Psoas muscle (tissue), 8 donors: ENCODE data around the gene HIF3A. TPM values are rescaled to one million over a fixed set of nuclear protein-coding genes. Genes with fewer than 3 reads are reported as not detected.
A peak's percentile ranks its signal among the peaks of the same experiment; 100 is the strongest.
"Not testable (repeated sequence)": the region's sequence is repeated elsewhere in the genome, so short reads cannot be mapped to it uniquely, and the experiment has no call there.

ENCODE experiments used
- ATAC-seq, 4 donors: fragments of 200-7000 bp; cut with Tn5 transposase; one replicate each; pipeline ENCODE4 v1.9.1; 2020; ENCODE audit warnings: moderate library complexity in 3 of 4, mild to moderate bottlenecking in 2 of 4
- DNase-seq, 2 donors: peaks; one replicate each; pipeline ENCODE4 v3.0.0-alpha.2; 2020
- H3K27ac ChIP-seq: fragments of 200-600 bp; one replicate; pipeline ENCODE4 v1.8.0; 2022
- H3K27me3 ChIP-seq, 3 donors: fragments of 200-600 bp in 1 of 3; one replicate each; pipeline versions ENCODE4 v1.6.1 to v1.8.0; 2013 to 2022; ENCODE audit warnings: low read length in 2 of 3, mild to moderate bottlenecking in 2 of 3, moderate library complexity in 1 of 3; ENCODE audit not compliant: insufficient read depth in 3 of 3
- H3K36me3 ChIP-seq, 2 donors: fragments of 200-600 bp in 1 of 2; one replicate each; pipeline versions ENCODE4 v1.6.1 to v1.8.0; 2013 to 2022; ENCODE audit warnings: low read depth in 1 of 2, mild to moderate bottlenecking in 1 of 2, moderate library complexity in 1 of 2; ENCODE audit not compliant: insufficient read depth in 1 of 2
- H3K4me1 ChIP-seq: fragments of 200-600 bp; one replicate; pipeline ENCODE4 v1.8.0; 2022
- H3K4me3 ChIP-seq: fragments of 200-600 bp; one replicate; pipeline ENCODE4 v1.8.0; 2022; ENCODE audit warnings: mild to moderate bottlenecking
- H3K9me3 ChIP-seq: fragments of 200-600 bp; one replicate; pipeline ENCODE4 v1.8.0; 2022
- WGBS, 3 donors: extraction: QIAGEN DNeasy Blood & Tissue Kit; methylation state at CpG; one replicate each; pipeline versions ENCODE4 v1.1.6 to v1.1.7; 2013; 5-methylcytosine and 5-hydroxymethylcytosine counted together
- intact Hi-C, 2 donors: fragments of 100-400 bp; cut with DNase I; formaldehyde crosslinking; loops; one replicate each; pipeline versions ENCODE4 v1.11.0 to v1.14.2; 2022
- polyA plus RNA-seq, 3 donors: library from polyadenylated mRNA; stranded (reverse); fragments of 200-250 nt; gene quantifications; one replicate each; pipeline ENCODE4 v1.2.3, GENCODE V29; 2013
- total RNA-seq, 4 donors: library from RNA; stranded (reverse); fragmentation: NEBNext Ultra II Directional in 2 of 4; extraction: Animal tissue kit (Norgen Biotek cat#: 25700) in 2 of 4; gene quantifications; one replicate each; pipeline versions ENCODE4 v1.2.1 to v1.2.4, GENCODE V29; 2021 to 2023
- TF ChIP-seq, protein P1 (sequence below): fragments of 200-600 bp; IDR thresholded peaks from one replicate; pipeline ENCODE4 v1.8.0; 2022; ENCODE audit warnings: antibody characterized with exemption
- donor health status: healthy with polysubstance abuse.
- donor health status: DM: no; HTN: no; CAD: no; lungs with moderate emphysema.
- donor health status: Bipolar disorder and iron deficiency.
- donor health status: healthy.
- donor health status: DM: yes; HTN: yes; CAD: no.
- donor health status: DM: no; HTN: no; CAD: no.
- donor health status: DM: no; HTN: no; CAD: no.
- donor health status: DM: yes; HTN: yes; CAD: no.

The HIF3A gene
- total and polyA plus RNA-seq, 7 donors, result 1.6 to 20.4 (median 10.5) TPM

DNA sequence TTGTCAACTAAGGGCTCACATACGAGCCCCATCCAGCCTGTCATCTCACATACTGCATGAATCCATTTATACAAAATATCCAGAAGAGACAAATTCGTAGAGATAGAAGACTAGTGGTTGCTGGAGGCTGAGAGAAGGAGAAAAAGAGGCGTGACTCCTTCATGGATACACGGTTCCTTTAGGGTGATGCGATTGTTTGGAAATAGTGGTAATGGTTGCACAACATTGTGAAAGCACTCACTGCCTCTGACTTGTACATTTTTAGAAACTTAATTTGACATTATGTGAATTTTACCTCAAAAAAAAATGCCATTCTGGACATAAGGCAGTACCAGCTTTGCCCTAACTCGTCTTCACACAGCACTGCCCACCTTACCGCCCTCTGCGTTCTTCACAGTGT lies 40.0 kb upstream of the HIF3A start:
- TF ChIP-seq, protein P1, sequence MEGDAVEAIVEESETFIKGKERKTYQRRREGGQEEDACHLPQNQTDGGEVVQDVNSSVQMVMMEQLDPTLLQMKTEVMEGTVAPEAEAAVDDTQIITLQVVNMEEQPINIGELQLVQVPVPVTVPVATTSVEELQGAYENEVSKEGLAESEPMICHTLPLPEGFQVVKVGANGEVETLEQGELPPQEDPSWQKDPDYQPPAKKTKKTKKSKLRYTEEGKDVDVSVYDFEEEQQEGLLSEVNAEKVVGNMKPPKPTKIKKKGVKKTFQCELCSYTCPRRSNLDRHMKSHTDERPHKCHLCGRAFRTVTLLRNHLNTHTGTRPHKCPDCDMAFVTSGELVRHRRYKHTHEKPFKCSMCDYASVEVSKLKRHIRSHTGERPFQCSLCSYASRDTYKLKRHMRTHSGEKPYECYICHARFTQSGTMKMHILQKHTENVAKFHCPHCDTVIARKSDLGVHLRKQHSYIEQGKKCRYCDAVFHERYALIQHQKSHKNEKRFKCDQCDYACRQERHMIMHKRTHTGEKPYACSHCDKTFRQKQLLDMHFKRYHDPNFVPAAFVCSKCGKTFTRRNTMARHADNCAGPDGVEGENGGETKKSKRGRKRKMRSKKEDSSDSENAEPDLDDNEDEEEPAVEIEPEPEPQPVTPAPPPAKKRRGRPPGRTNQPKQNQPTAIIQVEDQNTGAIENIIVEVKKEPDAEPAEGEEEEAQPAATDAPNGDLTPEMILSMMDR, result no peak
- H3K9me3 ChIP-seq, result no peaks in the 10 kb centered on the region
- intact Hi-C loops, result loop anchor here in 1 of 2 donors (10.0 kb wide), 1 partner anchor 192 kb away; no protein-coding TSS in a partner anchor
- H3K27ac ChIP-seq, result no peak overlapping the region
- H3K4me1 ChIP-seq, result no peaks in the 10 kb centered on the region
- H3K36me3 ChIP-seq, result no peaks in the 10 kb centered on the region
- no peak for DNase-seq
- H3K27me3 ChIP-seq, result peaks cover 0 to 37% (median 4%) of the 10 kb centered on the region in 3 donors
- no peak overlapping the region for H3K4me3 ChIP-seq
- no peak for ATAC-seq
- 59 to 69% (median 65%) methylated on average over 8 of the region's 8 CpGs for WGBS, 3 donors

DNA sequence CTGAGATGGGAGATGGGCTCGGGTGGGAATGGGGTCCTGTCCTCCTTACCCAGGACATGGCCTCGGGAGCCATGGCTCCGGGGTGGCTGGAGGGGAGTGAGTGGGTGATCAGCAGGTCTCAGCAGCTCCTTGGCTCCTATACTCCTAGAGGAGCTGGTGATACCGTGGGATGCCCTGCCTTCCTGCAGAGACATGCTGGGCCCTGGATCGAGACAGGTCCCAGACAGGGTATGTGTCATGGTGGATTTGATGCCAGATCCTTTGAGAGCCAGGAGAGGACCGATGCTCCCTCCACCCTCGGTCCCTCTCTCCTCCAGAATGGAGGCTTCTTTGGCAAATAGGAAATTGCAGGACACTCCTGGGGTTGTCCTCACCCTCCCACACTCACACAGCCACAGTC lies 35.3 kb upstream of the HIF3A start:
- H3K36me3 ChIP-seq, DNase-seq, intact Hi-C loops, H3K27ac ChIP-seq, H3K4me3 ChIP-seq, H3K4me1 ChIP-seq, ATAC-seq, H3K9me3 ChIP-seq: not testable (repeated sequence)
- peaks cover 0 to 35% (median 4%) of the 10 kb centered on the region in 3 donors for H3K27me3 ChIP-seq
- WGBS, 3 donors, result 53 to 74% (median 65%) methylated on average over 5 to 7 of the region's 7 CpGs

DNA sequence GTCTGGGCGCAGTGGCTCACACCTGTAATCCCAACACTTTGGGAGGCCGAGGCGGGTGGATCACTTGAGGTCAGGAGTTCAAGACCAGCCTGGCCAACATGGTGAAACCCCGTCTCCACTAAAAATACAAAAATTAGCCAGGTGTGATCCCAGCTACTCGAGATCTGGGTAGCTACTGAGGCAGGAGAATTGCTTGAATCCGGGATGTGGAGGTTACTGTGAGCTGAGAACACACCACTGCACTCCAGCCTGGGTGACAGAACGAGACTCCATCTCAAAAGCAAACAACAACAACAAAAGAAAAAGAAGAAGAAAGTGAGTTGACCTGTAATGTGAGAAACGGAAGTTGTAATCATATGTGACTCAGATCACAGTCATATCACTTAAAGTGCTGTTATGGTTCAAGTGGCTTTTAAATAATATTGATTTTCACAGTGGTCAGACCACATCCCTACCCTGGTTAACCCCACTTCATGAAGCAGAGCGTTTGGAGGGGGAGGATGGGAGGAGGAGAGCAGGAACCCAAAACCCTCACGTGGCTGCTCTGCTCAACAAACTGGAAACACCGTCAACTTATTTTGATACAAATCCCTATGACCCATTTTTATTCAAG lies 34.1 kb upstream of the HIF3A start:
- 40 to 53% (median 42%) methylated on average over 11 of the region's 11 CpGs for WGBS, 3 donors
- DNase-seq, H3K9me3 ChIP-seq, ATAC-seq, H3K4me3 ChIP-seq, H3K36me3 ChIP-seq, intact Hi-C loops, H3K4me1 ChIP-seq, H3K27ac ChIP-seq: not testable (repeated sequence)
- peaks cover 0 to 29% (median 4%) of the 10 kb centered on the region in 3 donors for H3K27me3 ChIP-seq

DNA sequence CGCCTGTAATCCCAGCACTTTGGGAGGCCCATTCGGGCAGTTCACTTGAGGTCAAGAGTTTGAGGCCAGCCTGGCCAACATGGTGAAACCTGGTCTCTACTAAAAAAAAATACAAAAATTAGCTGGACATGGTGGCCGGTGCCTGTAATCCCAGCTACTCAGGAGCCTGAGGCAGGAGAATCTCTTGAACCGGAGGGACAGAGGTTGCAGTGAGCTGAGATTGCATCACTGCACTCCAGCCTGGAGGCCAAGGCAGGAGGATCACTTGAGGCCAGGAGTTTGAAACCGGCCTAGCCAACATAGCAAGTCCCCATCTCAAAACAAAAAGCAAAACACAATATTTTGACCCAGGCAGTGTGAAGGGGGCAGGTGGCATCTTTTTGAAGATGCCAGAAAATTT lies 32.0 kb upstream of the HIF3A start:
- not testable (repeated sequence) for H3K9me3 ChIP-seq, DNase-seq, H3K27ac ChIP-seq, H3K36me3 ChIP-seq, H3K4me3 ChIP-seq, ATAC-seq, H3K4me1 ChIP-seq
- H3K27me3 ChIP-seq, result peaks cover 0 to 26% (median 4%) of the 10 kb centered on the region in 3 donors
- intact Hi-C loops, result loop anchor here (1.0 to 5.0 kb wide), 4 partner anchors 182 to 238 kb away; no protein-coding TSS in a partner anchor
- 62 to 70% (median 68%) methylated on average over 5 of the region's 5 CpGs for WGBS, 3 donors

DNA sequence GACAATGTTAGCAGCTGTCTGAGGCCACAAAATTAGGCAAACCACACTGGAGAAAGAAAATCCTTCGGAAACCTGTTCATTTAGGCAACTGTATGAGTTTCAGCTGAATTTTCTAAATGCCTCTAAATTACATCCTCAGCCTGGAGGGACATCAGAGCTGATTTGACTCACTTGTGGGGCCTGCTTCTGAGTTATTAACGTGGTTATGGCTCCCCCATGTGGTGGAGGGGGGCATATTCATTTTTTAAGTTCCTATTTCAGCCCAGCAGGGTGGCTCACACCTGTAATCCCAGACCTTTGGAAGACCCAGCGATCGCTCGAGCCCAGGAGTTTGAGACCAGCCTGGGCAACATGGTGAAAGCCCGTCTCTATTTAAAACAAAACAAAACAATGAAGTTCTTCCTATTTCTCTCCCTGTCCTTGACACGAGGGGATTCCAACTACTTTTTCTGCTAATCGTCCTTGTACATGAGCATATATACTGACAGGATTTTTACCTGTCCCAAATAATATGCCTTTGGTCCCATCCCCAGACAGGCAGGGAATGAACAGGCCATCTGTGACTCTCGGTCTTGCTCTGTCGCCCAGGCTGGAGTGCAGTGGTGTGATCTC lies 31.5 kb upstream of the HIF3A start:
- Histone ChIP-seq H3K27me3 (peaks cover 0 to 26% (median 4%) of the 10 kb centered on the region in 3 donors), H3K9me3 (no peaks in the 10 kb centered on the region), H3K36me3 (no peaks in the 10 kb centered on the region), H3K4me1 (no peaks in the 10 kb centered on the region), H3K4me3 (no peak overlapping the region), H3K27ac (no peak overlapping the region)
- intact Hi-C loops, result loop anchor here (1.0 to 5.0 kb wide), 4 partner anchors 183 to 239 kb away; no protein-coding TSS in a partner anchor
- WGBS, 3 donors, result 11 to 19% (median 17%) methylated on average over 10 of the region's 10 CpGs
- DNase-seq (peak in 1 of 2 donors; percentile 18), ATAC-seq (peak; percentile 70 to 92 (median 84))
- TF ChIP-seq, protein P1, result peak; percentile 83

DNA sequence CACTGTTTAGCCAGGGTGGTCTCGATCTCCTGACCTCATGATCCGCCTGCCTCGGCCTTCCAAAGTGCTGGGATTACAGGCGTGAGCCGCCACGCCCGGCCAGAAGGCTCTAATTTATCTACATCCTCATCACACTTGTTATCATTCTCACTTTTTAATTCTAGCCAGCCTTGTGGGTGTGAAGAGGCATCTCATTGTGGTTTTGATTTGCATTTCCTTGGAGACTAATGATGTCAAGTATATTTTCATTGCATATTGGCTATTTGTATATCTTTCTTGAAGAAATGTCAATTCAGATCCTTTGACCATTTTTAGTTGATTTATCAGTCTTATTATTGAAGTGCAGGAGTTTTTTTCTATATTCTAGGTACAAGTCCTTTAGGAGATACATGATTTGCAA lies 27.7 kb upstream of the HIF3A start:
- WGBS, 3 donors, result 79 to 92% (median 81%) methylated on average over 7 of the region's 7 CpGs
- intact Hi-C loops, result loop anchor here in 1 of 2 donors (5.0 kb wide), 1 partner anchor 187 kb away; no protein-coding TSS in a partner anchor
- H3K27ac ChIP-seq, result no peak overlapping the region
- H3K9me3 ChIP-seq, result no peaks in the 10 kb centered on the region
- no peak for DNase-seq
- peaks cover 0 to 28% (median 0%) of the 10 kb centered on the region in 3 donors for H3K27me3 ChIP-seq
- no peak for ATAC-seq
- H3K4me3 ChIP-seq, result no peak overlapping the region
- TF ChIP-seq, protein P1, result no peak
- no peaks in the 10 kb centered on the region for H3K36me3 ChIP-seq
- no peaks in the 10 kb centered on the region for H3K4me1 ChIP-seq
